EH (cell line): ENCODE data around the gene ABCB1.
A peak's percentile ranks its signal among the peaks of the same experiment; 100 is the strongest.

Source experiments
- DNase-seq: peaks from one replicate; pipeline ENCODE4 v3.0.0-alpha.2; 2015; ENCODE audit warnings: low read depth

The ABCB1 gene

GRCh38 chr7:87513735-87514335, 86.8 kb downstream of the ABCB1 start:
- DNase-seq = no peak

GRCh38 chr7:87512906-87513305, 87.8 kb downstream of the ABCB1 start:
- DNase-seq = no peak

GRCh38 chr7:87511510-87511909, 89.2 kb downstream of the ABCB1 start:
- no peak for DNase-seq

GRCh38 chr7:87510411-87510875, 90.2 kb downstream of the ABCB1 start:
- no peak for DNase-seq

GRCh38 chr7:87507446-87507845, 93.2 kb downstream of the ABCB1 start:
- DNase-seq = peak; percentile 3

GRCh38 chr7:87506246-87507180, 94.2 kb downstream of the ABCB1 start:
- DNase-seq = peak; percentile 43

- no peak for DNase-seq
Measured at GRCh38 chr7:87505557-87506245, 95.0 kb downstream of the ABCB1 start.

GRCh38 chr7:87505122-87505521, 95.6 kb downstream of the ABCB1 start:
- no peak for DNase-seq

- DNase-seq = no peak
Measured at GRCh38 chr7:87499494-87499893, 101.2 kb downstream of the ABCB1 start.

- no peak for DNase-seq
Measured at GRCh38 chr7:87498893-87499292, 101.8 kb downstream of the ABCB1 start.

GRCh38 chr7:87497482-87497881, 103.2 kb downstream of the ABCB1 start:
- DNase-seq = no peak

GRCh38 chr7:87495366-87495765, 105.3 kb downstream of the ABCB1 start:
- DNase-seq = no peak

- DNase-seq = no peak
Measured at GRCh38 chr7:87494454-87494853, 106.2 kb downstream of the ABCB1 start.

GRCh38 chr7:87483131-87483530, 117.6 kb downstream of the ABCB1 start:
- DNase-seq = no peak

- DNase-seq = no peak
Measured at GRCh38 chr7:87482115-87482514, 118.6 kb downstream of the ABCB1 start.

GRCh38 chr7:87480386-87480785, 120.3 kb downstream of the ABCB1 start:
- DNase-seq = peak; percentile 55

- DNase-seq = peak; percentile 22
Measured at GRCh38 chr7:87479951-87480350, 120.7 kb downstream of the ABCB1 start.

GRCh38 chr7:87476179-87476557, 124.5 kb downstream of the ABCB1 start:
- no peak for DNase-seq

- peak; percentile 8 for DNase-seq
Measured at GRCh38 chr7:87475359-87476178, 125.1 kb downstream of the ABCB1 start, which contains the start of gene ABCB4. ABCB4 (minus strand) TSS chr7:87475680; CDS start chr7:87475465, 215 bp downstream.

- DNase-seq = peak; percentile 82
Measured at GRCh38 chr7:87474533-87475358, 125.9 kb downstream of the ABCB1 start.

- peak; percentile 27 for DNase-seq
Measured at GRCh38 chr7:87473986-87474385, 126.7 kb downstream of the ABCB1 start.
